ENCODE data around the gene TRIM17. TPM values are rescaled to one million over a fixed set of nuclear protein-coding genes. Genes with fewer than 3 reads are reported as not detected.

TRIM17 gene
- total RNA-seq, 1 donor from 2014 or later, result 6.3 TPM

- DNase-seq (ENCODE audit: low read depth, low spot score), result no peak
- no peak overlapping the region for H3K27ac Mint-ChIP-seq (ENCODE audit: unreplicated experiment)
- no peaks in the 10 kb centered on the region for H3K27me3 Mint-ChIP-seq (ENCODE audit: low read depth)
- no peaks in the 10 kb centered on the region for H3K9me3 Mint-ChIP-seq
- H3K4me1 Mint-ChIP-seq, result peaks cover 13% of the 10 kb centered on the region
- no peaks in the 10 kb centered on the region for H3K36me3 Mint-ChIP-seq (ENCODE audit: low read depth)
- TF ChIP-seq CTCF (conservative IDR thresholded peaks at IDR 0.05), result no peak
- H3K4me3 Mint-ChIP-seq, result peak overlapping the region; percentile 72
Measured at GRCh38 chr1:228410015-228410414, 6.6 kb downstream of the TRIM17 start.

GRCh38 chr1:228408869-228409805, 7.5 kb downstream of the TRIM17 start:
- Mint-ChIP-seq H3K4me1 (peaks cover 21% of the 10 kb centered on the region), H3K27ac (ENCODE audit: unreplicated experiment) (peak overlapping the region; percentile 67), H3K4me3 (peak overlapping the region; percentile 77), H3K36me3 (ENCODE audit: low read depth) (no peaks in the 10 kb centered on the region), H3K27me3 (ENCODE audit: low read depth) (no peaks in the 10 kb centered on the region), H3K9me3 (no peaks in the 10 kb centered on the region)
- no peak for TF ChIP-seq CTCF (conservative IDR thresholded peaks at IDR 0.05)
- DNase-seq (ENCODE audit: low read depth, low spot score), result no peak

- Mint-ChIP-seq H3K27ac (ENCODE audit: unreplicated experiment) (no peak overlapping the region), H3K9me3 (no peaks in the 10 kb centered on the region), H3K4me1 (peaks cover 30% of the 10 kb centered on the region), H3K36me3 (ENCODE audit: low read depth) (no peaks in the 10 kb centered on the region), H3K27me3 (ENCODE audit: low read depth) (no peaks in the 10 kb centered on the region), H3K4me3 (peak overlapping the region; percentile 88)
- no peak for TF ChIP-seq CTCF (conservative IDR thresholded peaks at IDR 0.05)
- no peak for DNase-seq (ENCODE audit: low read depth, low spot score)
Measured at GRCh38 chr1:228408041-228408868, 8.4 kb downstream of the TRIM17 start.

- no peak for TF ChIP-seq CTCF (conservative IDR thresholded peaks at IDR 0.05)
- H3K4me1 Mint-ChIP-seq, result peaks cover 37% of the 10 kb centered on the region
- H3K27ac Mint-ChIP-seq (ENCODE audit: unreplicated experiment), result no peak overlapping the region
- H3K4me3 Mint-ChIP-seq, result peak overlapping the region; percentile 88
- no peaks in the 10 kb centered on the region for H3K9me3 Mint-ChIP-seq
- DNase-seq (ENCODE audit: low read depth, low spot score), result no peak
- H3K36me3 Mint-ChIP-seq (ENCODE audit: low read depth), result no peaks in the 10 kb centered on the region
- no peaks in the 10 kb centered on the region for H3K27me3 Mint-ChIP-seq (ENCODE audit: low read depth)
Measured at GRCh38 chr1:228407106-228408040, 9.3 kb downstream of the TRIM17 start.

- peak; percentile 15 for DNase-seq (ENCODE audit: low read depth, low spot score)
- H3K4me3 Mint-ChIP-seq, result peak overlapping the region; percentile 96
- no peaks in the 10 kb centered on the region for H3K27me3 Mint-ChIP-seq (ENCODE audit: low read depth)
- peak overlapping the region; percentile 93 for H3K27ac Mint-ChIP-seq (ENCODE audit: unreplicated experiment)
- H3K4me1 Mint-ChIP-seq, result peaks cover 37% of the 10 kb centered on the region
- H3K36me3 Mint-ChIP-seq (ENCODE audit: low read depth), result no peaks in the 10 kb centered on the region
- no peaks in the 10 kb centered on the region for H3K9me3 Mint-ChIP-seq
- no peak for TF ChIP-seq CTCF (conservative IDR thresholded peaks at IDR 0.05)
Measured at GRCh38 chr1:228405979-228406228, 10.8 kb downstream of the TRIM17 start.

All from neural crest cell (in vitro differentiated cells).